HG02588 (cell line): ENCODE results near the gene TGFB1.
A peak's percentile ranks its signal among the peaks of the same experiment; 100 is the strongest.
"Not testable (repeated sequence)": the region's sequence is repeated elsewhere in the genome, so short reads cannot be mapped to it uniquely, and the experiment has no call there.

ENCODE experiments used
- ATAC-seq: cut with Tn5 transposase; IDR thresholded peaks from one replicate; pipeline ENCODE4 v1.9.1; 2021; ENCODE audit warnings: mild to moderate bottlenecking, moderate library complexity; ENCODE audit not compliant: unreplicated experiment

Gene TGFB1

GRCh38 chr19:41353466-41354342 lies at the start of gene TGFB1:
Gene TGFB1 (minus strand): TSS chr19:41353922. CDS start chr19:41353044, 878 bp downstream.
- ATAC-seq, result peak; percentile 40

- ATAC-seq, result no peak
Measured at GRCh38 chr19:41402010-41402409, 48.3 kb upstream of the TGFB1 start.

GRCh38 chr19:41401483-41401882 lies 47.8 kb upstream of the TGFB1 start:
- no peak for ATAC-seq

GRCh38 chr19:41399525-41399924 lies 45.8 kb upstream of the TGFB1 start:
- no peak for ATAC-seq

GRCh38 chr19:41399091-41399490 lies 45.4 kb upstream of the TGFB1 start:
- ATAC-seq, result no peak

- ATAC-seq, result no peak
Measured at GRCh38 chr19:41398598-41398997, 44.9 kb upstream of the TGFB1 start.

- no peak for ATAC-seq
Measured at GRCh38 chr19:41398050-41398418, 44.3 kb upstream of the TGFB1 start.

GRCh38 chr19:41397086-41398049 lies 43.6 kb upstream of the TGFB1 start, which contains the start of the genes BCKDHA and EXOSC5:
Gene BCKDHA (plus strand): TSS chr19:41397818. CDS start chr19:41397828, 10 bp downstream.
Gene EXOSC5 (minus strand): TSS chr19:41397359. CDS start chr19:41397328, 31 bp downstream.
- ATAC-seq, result peak; percentile 91

- no peak for ATAC-seq
Measured at GRCh38 chr19:41395355-41395754, 41.6 kb upstream of the TGFB1 start.

GRCh38 chr19:41392775-41393174 lies 39.1 kb upstream of the TGFB1 start:
- ATAC-seq, result no peak

- no peak for ATAC-seq
Measured at GRCh38 chr19:41391618-41392017, 37.9 kb upstream of the TGFB1 start.

- no peak for ATAC-seq
Measured at GRCh38 chr19:41386442-41386841, 32.7 kb upstream of the TGFB1 start.

- ATAC-seq, result no peak
Measured at GRCh38 chr19:41384351-41384750, 30.6 kb upstream of the TGFB1 start.

GRCh38 chr19:41381536-41381935 lies 27.8 kb upstream of the TGFB1 start:
- ATAC-seq, result not testable (repeated sequence)

GRCh38 chr19:41377977-41378709 lies 24.4 kb upstream of the TGFB1 start:
- peak; percentile 51 for ATAC-seq

- no peak for ATAC-seq
Measured at GRCh38 chr19:41376998-41377365, 23.3 kb upstream of the TGFB1 start.

- no peak for ATAC-seq
Measured at GRCh38 chr19:41376241-41376997, 22.7 kb upstream of the TGFB1 start, which contains the start of gene TMEM91. Gene TMEM91 (plus strand): TSS chr19:41376533. CDS start chr19:41378310, 1,777 bp downstream.

- ATAC-seq, result no peak
Measured at GRCh38 chr19:41373993-41374392, 20.3 kb upstream of the TGFB1 start.

- ATAC-seq, result no peak
Measured at GRCh38 chr19:41372501-41372900, 18.8 kb upstream of the TGFB1 start.

GRCh38 chr19:41371541-41371940 lies 17.8 kb upstream of the TGFB1 start:
- ATAC-seq, result no peak
